ENCODE results near the gene G3BP1.
A peak's percentile ranks its signal among the peaks of the same experiment; 100 is the strongest.

G3BP1 gene

GRCh38 chr5:151751593-151751992 lies 20.2 kb upstream of the G3BP1 start:
- TF ChIP-seq, protein P1, sequence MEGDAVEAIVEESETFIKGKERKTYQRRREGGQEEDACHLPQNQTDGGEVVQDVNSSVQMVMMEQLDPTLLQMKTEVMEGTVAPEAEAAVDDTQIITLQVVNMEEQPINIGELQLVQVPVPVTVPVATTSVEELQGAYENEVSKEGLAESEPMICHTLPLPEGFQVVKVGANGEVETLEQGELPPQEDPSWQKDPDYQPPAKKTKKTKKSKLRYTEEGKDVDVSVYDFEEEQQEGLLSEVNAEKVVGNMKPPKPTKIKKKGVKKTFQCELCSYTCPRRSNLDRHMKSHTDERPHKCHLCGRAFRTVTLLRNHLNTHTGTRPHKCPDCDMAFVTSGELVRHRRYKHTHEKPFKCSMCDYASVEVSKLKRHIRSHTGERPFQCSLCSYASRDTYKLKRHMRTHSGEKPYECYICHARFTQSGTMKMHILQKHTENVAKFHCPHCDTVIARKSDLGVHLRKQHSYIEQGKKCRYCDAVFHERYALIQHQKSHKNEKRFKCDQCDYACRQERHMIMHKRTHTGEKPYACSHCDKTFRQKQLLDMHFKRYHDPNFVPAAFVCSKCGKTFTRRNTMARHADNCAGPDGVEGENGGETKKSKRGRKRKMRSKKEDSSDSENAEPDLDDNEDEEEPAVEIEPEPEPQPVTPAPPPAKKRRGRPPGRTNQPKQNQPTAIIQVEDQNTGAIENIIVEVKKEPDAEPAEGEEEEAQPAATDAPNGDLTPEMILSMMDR (IDR thresholded peaks at IDR 0.05; ENCODE audit: low read depth, low read length, missing control alignments): no peak
- no peak for DNase-seq (ENCODE audit: low read depth)
- no peak overlapping the region for H3K4me3 ChIP-seq (ENCODE audit: low read depth, low read length)

DNA sequence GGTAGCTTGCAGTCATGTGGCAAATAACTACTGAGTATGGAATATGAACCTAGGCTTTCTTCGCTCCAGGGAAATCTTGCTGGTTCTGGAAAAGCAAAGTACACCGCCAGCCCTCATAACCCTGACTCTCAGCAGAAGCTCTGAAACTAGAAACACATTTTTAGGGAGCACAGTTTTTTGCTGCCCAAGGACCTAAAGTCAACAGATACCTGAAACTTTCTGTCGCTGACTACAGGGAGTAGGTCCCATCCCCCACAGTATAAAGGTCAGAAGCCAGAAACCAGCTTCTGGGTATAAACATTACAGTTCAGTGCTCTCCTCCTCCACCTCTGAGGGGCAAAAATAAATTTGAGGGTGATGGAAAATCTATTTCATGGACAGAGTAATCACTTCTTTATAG lies 16.4 kb upstream of the G3BP1 start:
- no peak for DNase-seq (ENCODE audit: low read depth)
- H3K4me3 ChIP-seq (ENCODE audit: low read depth, low read length): no peak overlapping the region
- TF ChIP-seq, protein P1 (IDR thresholded peaks at IDR 0.05; ENCODE audit: low read depth, low read length, missing control alignments): no peak

DNA sequence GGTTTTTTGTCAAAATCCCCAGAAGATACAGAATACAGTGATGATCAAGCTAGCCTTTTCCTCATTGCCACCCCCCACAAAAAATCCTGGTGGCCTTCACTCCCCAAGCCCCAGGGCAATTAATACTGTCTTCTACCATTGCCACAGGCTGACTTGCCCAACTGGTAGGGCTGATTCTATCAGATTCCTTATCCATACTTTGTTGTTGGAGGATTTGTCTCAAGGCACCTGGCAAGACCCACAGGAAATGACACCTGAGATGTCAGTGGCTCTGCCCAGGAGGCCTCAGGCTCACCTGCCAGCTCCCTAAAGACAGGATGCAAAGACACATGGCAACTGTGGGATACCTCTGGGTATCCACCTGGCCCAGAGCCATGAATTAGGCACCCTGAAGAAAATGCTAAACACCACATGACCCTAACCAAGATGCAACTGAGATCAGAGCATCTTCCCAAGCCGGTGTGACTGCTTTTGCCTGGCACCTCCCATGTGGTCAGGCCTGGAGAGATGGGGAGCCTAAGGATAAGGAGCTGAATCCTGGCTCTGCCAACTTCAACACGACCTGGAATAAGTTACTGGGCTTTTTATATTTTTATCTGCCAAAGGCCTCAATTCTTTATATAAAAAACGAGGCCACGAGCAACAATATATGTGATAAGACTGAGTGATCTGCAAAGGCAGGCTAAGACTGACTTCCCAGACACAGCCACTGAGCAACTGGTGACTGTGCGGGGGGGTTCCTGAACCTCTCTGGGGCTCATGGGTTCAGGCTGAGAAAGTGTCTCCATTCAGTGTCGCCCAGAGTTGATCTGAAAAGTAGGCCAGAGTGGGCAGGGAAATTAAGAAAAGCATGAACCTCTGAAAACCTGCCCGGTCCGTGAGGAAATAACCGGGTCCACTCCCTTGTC lies 14.3 kb upstream of the G3BP1 start:
- TF ChIP-seq, protein P1 (IDR thresholded peaks at IDR 0.05; ENCODE audit: low read depth, low read length, missing control alignments): no peak
- DNase-seq (ENCODE audit: low read depth): no peak
- H3K4me3 ChIP-seq (ENCODE audit: low read depth, low read length): peak overlapping the region; percentile 97

DNA sequence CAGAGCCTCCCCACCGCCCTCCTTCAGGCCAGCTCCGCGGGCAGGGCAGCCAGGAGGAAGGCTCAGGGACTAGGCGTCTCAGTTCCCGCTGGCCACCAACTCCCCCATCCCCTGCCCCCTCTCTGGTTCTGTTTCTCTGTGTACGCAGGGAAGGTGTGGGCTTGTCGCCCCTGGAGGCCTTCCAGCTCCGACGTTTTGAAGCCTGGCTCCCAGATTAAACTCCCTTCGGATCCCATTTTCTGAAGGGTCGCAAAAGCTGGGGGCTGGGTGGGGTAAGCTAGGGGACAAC lies 13.7 kb upstream of the G3BP1 start:
- TF ChIP-seq, protein P1 (IDR thresholded peaks at IDR 0.05; ENCODE audit: low read depth, low read length, missing control alignments): no peak
- DNase-seq (ENCODE audit: low read depth): no peak
- peak overlapping the region; percentile 97 for H3K4me3 ChIP-seq (ENCODE audit: low read depth, low read length)

GRCh38 chr5:151758430-151759241 lies 13.1 kb upstream of the G3BP1 start, which contains the start of gene ATOX1:
Gene ATOX1, minus strand, starts transcription at chr5:151758631. Its CDS starts 80 bp downstream, at chr5:151758551.
- TF ChIP-seq, protein P1 (IDR thresholded peaks at IDR 0.05; ENCODE audit: low read depth, low read length, missing control alignments): peak; percentile 1
- peak within 1 kb of the TSS; percentile 97 for H3K4me3 ChIP-seq (ENCODE audit: low read depth, low read length)
- no peak for DNase-seq (ENCODE audit: low read depth)

- no peak for DNase-seq (ENCODE audit: low read depth)
- H3K4me3 ChIP-seq (ENCODE audit: low read depth, low read length): no peak overlapping the region
- TF ChIP-seq, protein P1 (IDR thresholded peaks at IDR 0.05; ENCODE audit: low read depth, low read length, missing control alignments): no peak
These were observed 7.0 kb upstream of the G3BP1 start for GRCh38 chr5:151764801-151765200.

Data from GM12864 (cell line).